Right ventricle myocardium inferior (tissue), 1 donor: ENCODE data around the gene USP28. TPM values are rescaled to one million over a fixed set of nuclear protein-coding genes. Genes with fewer than 3 reads are reported as not detected.
"Not testable (repeated sequence)": the region's sequence is repeated elsewhere in the genome, so short reads cannot be mapped to it uniquely, and the experiment has no call there.

Source experiments
- ATAC-seq: fragments of 200-7000 bp; cut with Tn5 transposase; one replicate; pipeline ENCODE4 v1.9.1; 2020; ENCODE audit warnings: mild to moderate bottlenecking, moderate library complexity
- DNase-seq: peaks from one replicate; pipeline ENCODE4 v3.0.0; 2021; ENCODE audit errors: missing footprints
- intact Hi-C: fragments of 100-400 bp; cut with DNase I; formaldehyde crosslinking; loops from one replicate; pipeline ENCODE4 v1.11.0; 2022
- total RNA-seq: library from RNA; stranded (reverse); fragmentation: NEBNext Ultra II Directional; extraction: Animal tissue kit (Norgen Biotek cat#: 25700); gene quantifications from one replicate; pipeline ENCODE4 v1.2.1, GENCODE V29; 2021
- donor health status: DM: no; HTN: yes; CAD: no; lungs with severe emphysema.

USP28 gene
- total RNA-seq, 1 donor from 2014 or later: 145 TPM

GRCh38 chr11:113884361-113884836, 9.0 kb upstream of the USP28 start:
- peak; percentile 50 for DNase-seq
- intact Hi-C loops: no loop called here
- ATAC-seq: no peak

DNA sequence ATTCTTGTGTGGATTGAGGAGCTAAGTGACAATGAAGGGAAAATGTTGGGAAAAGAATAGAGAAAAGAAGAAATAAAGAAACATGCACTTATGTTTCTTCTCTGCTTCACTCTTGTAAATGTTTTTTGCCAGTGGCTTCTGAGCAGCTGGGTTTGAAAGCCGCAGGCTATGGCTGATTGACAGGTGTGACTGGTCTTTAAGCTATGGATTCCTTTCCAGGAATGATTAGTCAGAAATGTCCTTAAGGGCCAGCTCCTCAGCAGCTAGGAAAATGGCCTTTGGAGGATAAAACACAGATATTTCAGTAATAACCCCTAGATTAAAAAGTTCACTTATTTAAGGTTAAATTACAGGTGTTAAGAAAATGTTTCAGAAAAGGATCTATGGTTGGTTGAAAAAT, 6.5 kb upstream of the USP28 start:
- intact Hi-C loops: no loop called here
- DNase-seq (no peak), ATAC-seq (no peak)

DNA sequence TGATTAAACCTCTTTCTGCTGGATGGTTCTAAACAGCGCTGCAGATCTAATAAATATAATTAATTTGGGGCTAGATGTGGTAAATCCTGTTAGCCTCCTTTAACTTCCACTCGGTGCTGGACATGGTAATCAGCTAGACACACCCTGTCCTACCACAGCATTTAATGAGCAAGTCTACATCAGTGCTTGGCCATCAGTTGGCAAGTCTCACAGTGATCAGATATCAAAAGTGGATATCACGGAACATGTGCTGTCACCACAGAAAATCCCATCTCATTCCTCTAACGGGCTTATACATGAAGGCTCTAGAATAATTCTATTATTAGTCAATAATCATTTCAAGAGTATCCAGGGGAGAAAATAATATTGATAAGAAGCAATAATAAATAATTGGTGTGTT, 5.6 kb upstream of the USP28 start:
- intact Hi-C loops: no loop called here
- no peak for DNase-seq
- no peak for ATAC-seq

DNA sequence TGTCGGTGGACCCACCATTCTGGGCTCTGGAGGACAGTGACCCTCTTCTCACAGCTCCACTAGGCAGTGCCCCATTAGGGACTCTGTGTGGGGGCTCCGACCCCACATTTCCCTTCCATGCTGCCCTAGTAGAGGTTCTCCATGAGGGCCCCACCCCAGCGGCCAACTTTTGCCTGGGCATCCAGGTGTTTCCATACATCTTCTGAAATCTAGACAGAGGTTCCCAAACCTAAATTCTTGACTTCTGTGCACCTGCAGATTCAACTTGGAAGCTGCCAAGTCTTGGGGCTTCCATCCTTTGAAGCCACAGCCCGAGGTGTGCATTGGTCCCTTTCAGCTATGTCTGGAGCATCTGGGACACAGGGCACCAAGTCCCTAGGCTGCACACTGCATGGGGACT, 4.1 kb upstream of the USP28 start:
- intact Hi-C loops: loop anchor here (10.0 kb wide), 1 partner anchor 75 kb away; no protein-coding TSS in a partner anchor
- ATAC-seq, DNase-seq: not testable (repeated sequence)

DNA sequence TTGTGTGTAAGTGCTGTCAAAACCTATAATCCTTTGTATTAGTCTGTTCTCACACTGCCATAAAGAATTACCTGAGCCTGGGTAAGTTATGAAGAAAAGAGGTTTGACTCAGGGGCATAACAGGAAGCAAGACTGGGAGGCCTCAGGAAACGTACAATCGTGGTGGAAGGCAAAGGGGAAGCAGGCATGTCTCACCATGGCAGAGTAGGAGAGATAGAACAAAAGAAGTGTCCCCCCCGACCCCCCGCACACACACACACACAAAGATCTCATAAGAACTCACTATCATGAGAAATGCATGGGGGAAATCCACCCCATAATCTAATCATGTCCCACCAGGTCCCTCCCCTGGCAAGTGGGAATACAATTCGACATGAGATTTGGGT, 2.3 kb upstream of the USP28 start:
- no peak for DNase-seq
- intact Hi-C loops: loop anchor here (10.0 kb wide), 1 partner anchor 73 kb away; no protein-coding TSS in a partner anchor

GRCh38 chr11:113876798-113877669, 1.7 kb upstream of the USP28 start:
- intact Hi-C loops: loop anchor here (10.0 kb wide), 1 partner anchor 72 kb away; no protein-coding TSS in a partner anchor
- DNase-seq: no peak
- no peak for ATAC-seq

More for the DNA sequence above, 2.3 kb upstream of the USP28 start:
- ATAC-seq: no peak

DNA sequence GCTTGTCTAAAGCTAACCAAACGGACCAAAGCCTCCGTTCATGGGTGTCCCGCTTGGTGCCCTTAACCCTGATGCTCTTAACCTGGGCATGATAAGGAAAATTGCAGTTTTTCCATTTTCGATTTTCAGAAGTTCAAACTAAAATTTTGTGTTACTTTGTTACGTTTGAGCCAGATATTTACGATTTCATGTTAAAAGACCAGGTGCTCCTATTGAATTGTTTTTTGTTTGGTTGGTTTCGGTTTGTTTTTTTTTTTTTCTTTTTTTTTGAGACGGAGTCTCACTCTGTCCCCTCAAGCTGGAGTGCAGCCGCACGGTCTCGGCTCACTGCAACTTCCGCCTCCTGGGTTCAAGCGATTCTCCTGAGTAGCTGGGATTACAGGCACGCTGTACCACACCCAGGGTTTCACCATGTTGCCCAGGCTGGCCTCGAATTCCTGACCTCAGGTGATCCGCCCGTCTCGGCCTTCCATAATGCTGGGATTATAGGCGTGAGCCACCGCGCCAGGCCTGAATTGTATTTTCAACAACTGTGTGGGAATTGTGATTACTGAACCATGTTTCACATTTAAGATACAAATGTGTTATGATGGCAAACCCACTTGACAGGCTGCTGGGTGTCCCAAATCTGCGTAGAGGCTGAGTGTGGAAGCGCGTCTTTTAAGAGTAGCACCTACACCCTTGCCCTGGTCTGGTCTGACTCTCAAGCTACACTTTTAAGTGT, 864 bp upstream of the USP28 start:
- intact Hi-C loops: loop anchor here (10.0 kb wide), 1 partner anchor 71 kb away; no protein-coding TSS in a partner anchor
- ATAC-seq (no peak), DNase-seq (no peak)

DNA sequence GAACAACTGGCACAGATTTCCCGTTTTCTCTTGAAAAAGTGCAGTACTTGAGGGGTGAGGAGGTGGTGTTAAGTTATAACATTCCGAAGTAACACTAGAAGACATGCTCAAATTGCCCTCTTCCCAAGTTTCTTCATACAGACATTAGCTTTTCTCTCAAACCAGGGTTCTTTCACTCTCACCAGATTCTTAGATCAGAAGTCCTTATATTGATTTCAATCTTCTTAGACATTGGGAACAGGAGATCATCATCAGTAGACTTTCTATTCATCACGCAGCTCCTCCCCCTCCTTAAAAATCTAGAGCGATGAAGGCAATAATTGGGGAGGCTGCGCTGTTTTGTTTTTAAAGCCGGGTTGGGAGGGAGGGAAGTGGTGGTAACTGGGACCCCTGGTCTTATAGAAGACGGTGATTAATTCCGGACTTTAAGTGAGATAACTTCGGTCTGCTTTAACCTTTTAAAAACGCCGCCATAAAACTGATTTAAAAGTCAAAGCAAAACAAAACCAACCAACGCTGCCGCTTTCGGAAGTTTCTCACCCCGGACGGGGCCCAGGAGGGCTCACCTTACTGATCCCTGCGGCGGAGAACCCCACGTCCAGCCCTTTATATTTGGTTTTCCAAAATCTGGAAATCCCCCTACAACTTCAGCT, 665 bp downstream of the USP28 start:
- DNase-seq (no peak), ATAC-seq (no peak)
- intact Hi-C loops: loop anchor here (5.0 to 10.0 kb wide), 2 partner anchors 37 to 70 kb away; no protein-coding TSS in a partner anchor

DNA sequence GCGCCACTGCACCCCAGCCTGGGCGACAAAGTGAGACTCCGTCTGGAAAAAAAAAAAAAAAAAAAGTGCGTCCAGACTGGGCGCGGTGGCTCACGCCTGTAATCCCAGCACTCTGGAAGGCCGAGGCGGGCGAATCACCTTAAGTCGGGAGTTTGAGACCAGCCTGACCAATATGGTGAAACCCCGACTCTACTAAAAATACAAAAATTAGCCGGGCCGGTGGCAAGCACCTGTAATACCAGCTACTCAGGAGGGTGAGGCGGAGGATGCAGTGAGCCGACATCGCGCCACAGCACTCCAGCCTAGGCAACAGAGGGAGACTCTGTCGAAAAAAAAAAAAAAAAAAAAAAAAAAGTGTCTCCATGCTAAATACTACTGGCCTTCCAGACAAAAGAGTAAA, 1.3 kb downstream of the USP28 start:
- DNase-seq: no peak
- intact Hi-C loops: loop anchor here (5.0 to 10.0 kb wide), 2 partner anchors 37 to 69 kb away; no protein-coding TSS in a partner anchor
- no peak for ATAC-seq

DNA sequence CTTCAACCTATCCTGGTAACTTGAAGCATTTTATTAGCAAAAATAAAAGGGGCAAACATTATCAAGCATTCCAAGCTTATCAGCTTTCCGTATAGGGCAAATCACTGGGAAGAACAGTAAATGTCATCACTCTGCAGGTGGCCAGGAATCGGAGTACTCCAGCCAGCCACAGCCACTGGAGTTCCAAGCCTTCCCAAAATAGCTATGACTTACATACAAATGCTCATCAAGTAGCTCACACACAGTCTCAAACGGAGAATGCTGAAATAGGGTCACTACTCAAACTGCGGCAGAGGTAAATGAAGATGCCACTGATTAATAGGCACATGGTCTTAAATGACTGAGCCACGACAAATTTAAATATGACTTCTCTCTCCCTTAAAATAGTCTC, 2.1 kb downstream of the USP28 start:
- DNase-seq (no peak), ATAC-seq (peak; percentile 73)
- intact Hi-C loops: loop anchor here (5.0 to 10.0 kb wide), 2 partner anchors 36 to 68 kb away; no protein-coding TSS in a partner anchor

GRCh38 chr11:113871336-113871735, 4.0 kb downstream of the USP28 start:
- intact Hi-C loops: loop anchor here (5.0 to 10.0 kb wide), 2 partner anchors 34 to 67 kb away; no protein-coding TSS in a partner anchor
- ATAC-seq: no peak
- no peak for DNase-seq

DNA sequence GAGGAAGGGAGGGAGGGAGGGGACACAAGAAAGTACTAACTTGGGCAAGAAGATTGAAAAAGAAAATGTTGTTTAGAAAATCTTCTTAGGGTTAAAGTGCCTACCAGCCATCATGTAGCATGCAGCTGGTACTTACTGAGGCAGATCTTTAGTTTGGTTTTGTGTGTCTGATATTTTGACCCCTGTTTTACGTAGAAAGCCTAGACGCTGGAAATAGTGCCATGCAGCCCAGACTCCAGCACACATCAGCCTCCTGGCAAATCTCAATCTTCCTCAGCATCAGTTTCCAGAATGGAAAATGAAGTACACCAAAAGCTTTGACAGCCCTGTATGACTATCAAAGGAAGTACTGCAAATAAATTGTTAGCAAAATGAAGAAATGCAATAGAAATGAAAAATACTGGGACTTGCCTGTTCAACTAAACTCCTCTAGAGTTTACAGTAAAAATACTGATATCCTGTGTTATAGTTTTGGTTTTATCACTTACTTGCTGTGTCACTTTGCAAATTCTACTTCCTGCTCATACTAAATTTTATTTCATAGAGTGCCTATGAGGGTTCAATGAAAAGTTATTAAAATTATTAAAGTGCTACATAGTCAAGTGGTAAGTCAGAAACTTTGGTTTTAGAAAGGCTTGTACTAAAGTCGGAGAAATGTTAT, 7.4 kb downstream of the USP28 start:
- intact Hi-C loops: no loop called here

DNA sequence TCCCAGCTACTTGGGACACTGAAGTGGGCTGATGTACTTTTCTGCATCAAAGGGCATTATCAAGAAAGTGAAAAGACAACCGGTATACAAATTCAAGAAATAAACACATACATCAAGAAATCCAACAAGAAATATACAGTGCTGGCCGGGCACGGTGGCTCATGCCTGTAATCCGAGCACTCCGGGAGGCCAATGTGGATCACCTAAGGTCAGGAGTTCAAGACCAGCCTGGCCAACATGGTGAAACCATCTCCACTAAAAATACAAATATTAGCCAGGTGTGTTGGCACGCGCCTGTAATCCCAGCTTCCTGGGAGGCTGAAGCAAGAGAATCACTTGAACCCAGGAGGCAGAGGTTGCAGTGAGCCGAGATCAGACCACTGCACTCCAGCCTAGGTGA, 9.5 kb downstream of the USP28 start:
- ATAC-seq (no peak), DNase-seq (no peak)
- intact Hi-C loops: no loop called here

More for the DNA sequence above, 7.4 kb downstream of the USP28 start:
- ATAC-seq (no peak), DNase-seq (no peak)

GRCh38 chr11:113864410-113864809, 11.0 kb downstream of the USP28 start:
- DNase-seq: no peak
- intact Hi-C loops: no loop called here
- ATAC-seq: no peak

- DNase-seq (no peak), ATAC-seq (no peak)
- intact Hi-C loops: no loop called here
Observed at GRCh38 chr11:113862435-113862834, 12.9 kb downstream of the USP28 start.

- no peak for DNase-seq
- intact Hi-C loops: no loop called here
Observed at GRCh38 chr11:113859665-113860064, 15.7 kb downstream of the USP28 start.

GRCh38 chr11:113856966-113857759, 18.2 kb downstream of the USP28 start:
- DNase-seq: no peak
- no peak for ATAC-seq
- intact Hi-C loops: no loop called here

More at GRCh38 chr11:113859665-113860064, 15.7 kb downstream of the USP28 start:
- ATAC-seq: no peak

DNA sequence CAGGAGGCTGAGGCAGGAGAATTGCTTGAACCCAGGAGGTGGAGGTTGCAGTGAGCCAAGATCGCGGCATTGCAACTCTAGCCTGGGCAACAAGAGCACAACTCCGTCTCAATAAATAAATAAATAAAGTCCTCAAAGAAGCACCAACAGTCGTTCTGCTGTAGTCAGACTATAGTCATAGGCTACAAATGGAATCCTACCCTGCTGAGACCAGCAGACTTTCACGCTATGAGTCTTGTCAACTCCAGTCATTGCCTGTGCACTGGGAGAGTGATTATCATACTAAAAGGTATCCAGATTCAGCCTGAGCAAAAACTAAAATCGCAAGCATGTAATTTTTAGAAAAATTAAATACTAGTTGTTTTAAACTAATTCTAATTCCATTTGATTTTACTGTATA, 19.6 kb downstream of the USP28 start:
- intact Hi-C loops: no loop called here
- DNase-seq: no peak
- no peak for ATAC-seq
